Measurements from ENCODE around the gene FBXW7.

The FBXW7 gene

DNA sequence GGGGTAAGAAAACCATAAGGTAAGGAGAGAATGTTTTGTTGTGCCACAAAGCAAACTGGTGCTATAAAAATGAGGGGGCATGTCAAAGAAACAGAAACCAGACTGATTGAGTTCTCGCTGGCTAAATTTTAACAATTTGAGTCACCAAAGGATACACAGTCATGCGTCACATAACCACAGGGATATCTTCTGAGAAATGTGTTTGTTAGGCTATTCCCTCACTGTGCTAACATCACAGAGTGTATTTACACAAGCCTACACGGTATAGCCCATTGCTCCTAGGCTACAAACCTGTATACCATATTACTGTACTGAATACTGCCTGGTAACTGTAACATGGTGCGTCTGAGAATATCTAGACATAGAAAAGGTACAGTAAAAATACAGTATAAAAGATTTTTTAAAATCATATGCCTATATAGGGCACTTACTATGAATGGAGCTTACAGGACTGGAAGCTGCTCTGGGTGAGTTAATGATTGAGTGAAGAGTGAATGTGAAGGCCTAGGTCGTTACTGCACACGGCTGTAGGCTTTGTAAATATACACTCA lies 50.1 kb downstream of the FBXW7 start:
- H3K79me2 ChIP-seq (ENCODE audit: control insufficient read depth, insufficient read depth, low read length, poor library complexity), result no peaks in the 10 kb centered on the region
- H2BK12ac ChIP-seq (ENCODE audit: low read length), result no peak overlapping the region
- H3K18ac ChIP-seq (ENCODE audit: low read length), result no peak overlapping the region
- no peaks in the 10 kb centered on the region for H3K36me3 ChIP-seq (ENCODE audit: control insufficient read depth in 1 of 2, insufficient read depth in 2 of 2, low read length in 2 of 2)
- no peak overlapping the region for H2AFZ ChIP-seq (ENCODE audit: insufficient read depth, low read length, poor library complexity)
- no peak overlapping the region for H3K14ac ChIP-seq (ENCODE audit: low read length)
- no peaks in the 10 kb centered on the region for H3K79me1 ChIP-seq (ENCODE audit: low read length)
- H4K8ac ChIP-seq (ENCODE audit: low read depth, low read length), result no peak overlapping the region
- H4K12ac ChIP-seq (ENCODE audit: low read depth, low read length), result no peak overlapping the region
- H3K4ac ChIP-seq (ENCODE audit: low read depth, low read length), result no peak overlapping the region
- no peak overlapping the region for H3K27ac ChIP-seq (ENCODE audit: low read depth, low read length)
- no peaks in the 10 kb centered on the region for H3K9me3 ChIP-seq (ENCODE audit: insufficient read depth, low read depth, low read length)
- H3K4me3 ChIP-seq (ENCODE audit: low read depth, low read length), result no peak overlapping the region
- H3K4me2 ChIP-seq (ENCODE audit: low read length), result no peak overlapping the region
- H2BK5ac ChIP-seq (ENCODE audit: low read depth, low read length, poor library complexity), result no peak overlapping the region
- H2BK120ac ChIP-seq (ENCODE audit: insufficient read depth, low read length, poor library complexity), result no peak overlapping the region
- H3K27me3 ChIP-seq (ENCODE audit: insufficient read depth, low read length), result no peaks in the 10 kb centered on the region
- H3K4me1 ChIP-seq (ENCODE audit: control insufficient read depth in 1 of 2, insufficient read depth in 2 of 2, low read length in 2 of 2), result no peaks in the 10 kb centered on the region
- H3K9ac ChIP-seq (ENCODE audit: low read length), result no peak overlapping the region
- DNase-seq, result no peak
- no peak overlapping the region for H3K23ac ChIP-seq (ENCODE audit: low read length)
- H4K91ac ChIP-seq (ENCODE audit: low read depth, low read length), result no peak overlapping the region
- H2AK5ac ChIP-seq (ENCODE audit: low read length), result no peak overlapping the region
- no CpG with 5 or more reads among the region's 6 CpGs for WGBS (ENCODE audit: extremely low coverage, insufficient coverage, insufficient read length)

DNA sequence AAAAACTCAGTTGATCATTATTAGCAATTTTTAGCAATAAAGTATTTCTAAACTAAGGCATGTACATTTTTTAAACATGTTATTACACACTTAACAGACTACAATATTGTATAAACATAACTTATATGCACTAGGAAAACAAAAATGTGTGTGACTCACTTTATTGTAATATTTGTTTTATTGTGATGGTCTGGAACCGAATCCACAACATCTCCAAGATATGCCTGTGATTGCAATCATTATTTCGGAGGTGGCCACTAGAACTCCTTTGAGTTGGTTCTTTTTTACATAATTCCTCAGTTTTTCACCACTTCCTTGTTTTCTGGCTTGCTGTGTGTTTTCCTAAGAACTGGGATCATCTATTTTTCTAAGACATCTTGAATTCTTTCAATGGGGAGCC lies 53.7 kb downstream of the FBXW7 start:
- Histone ChIP-seq H2AFZ (ENCODE audit: insufficient read depth, low read length, poor library complexity) (no peak overlapping the region), H3K9me3 (ENCODE audit: insufficient read depth, low read depth, low read length) (no peaks in the 10 kb centered on the region), H2BK12ac (ENCODE audit: low read length) (no peak overlapping the region), H4K8ac (ENCODE audit: low read depth, low read length) (no peak overlapping the region), H3K79me1 (ENCODE audit: low read length) (no peaks in the 10 kb centered on the region), H4K12ac (ENCODE audit: low read depth, low read length) (no peak overlapping the region), H3K14ac (ENCODE audit: low read length) (no peak overlapping the region), H4K91ac (ENCODE audit: low read depth, low read length) (no peak overlapping the region), H2BK120ac (ENCODE audit: insufficient read depth, low read length, poor library complexity) (no peak overlapping the region), H3K4me1 (ENCODE audit: control insufficient read depth in 1 of 2, insufficient read depth in 2 of 2, low read length in 2 of 2) (no peaks in the 10 kb centered on the region), H3K27me3 (ENCODE audit: insufficient read depth, low read length) (no peaks in the 10 kb centered on the region), H3K79me2 (ENCODE audit: control insufficient read depth, insufficient read depth, low read length, poor library complexity) (no peaks in the 10 kb centered on the region), H3K4me2 (ENCODE audit: low read length) (no peak overlapping the region), H3K9ac (ENCODE audit: low read length) (no peak overlapping the region), H3K18ac (ENCODE audit: low read length) (no peak overlapping the region), H3K23ac (ENCODE audit: low read length) (no peak overlapping the region), H3K27ac (ENCODE audit: low read depth, low read length) (no peak overlapping the region), H2BK5ac (ENCODE audit: low read depth, low read length, poor library complexity) (no peak overlapping the region), H3K4me3 (ENCODE audit: low read depth, low read length) (no peak overlapping the region), H3K4ac (ENCODE audit: low read depth, low read length) (no peak overlapping the region), H3K36me3 (ENCODE audit: control insufficient read depth in 1 of 2, insufficient read depth in 2 of 2, low read length in 2 of 2) (no peaks in the 10 kb centered on the region), H2AK5ac (ENCODE audit: low read length) (no peak overlapping the region)
- WGBS (ENCODE audit: extremely low coverage, insufficient coverage, insufficient read length), result no CpG with 5 or more reads among the region's 2 CpGs
- no peak for DNase-seq

DNA sequence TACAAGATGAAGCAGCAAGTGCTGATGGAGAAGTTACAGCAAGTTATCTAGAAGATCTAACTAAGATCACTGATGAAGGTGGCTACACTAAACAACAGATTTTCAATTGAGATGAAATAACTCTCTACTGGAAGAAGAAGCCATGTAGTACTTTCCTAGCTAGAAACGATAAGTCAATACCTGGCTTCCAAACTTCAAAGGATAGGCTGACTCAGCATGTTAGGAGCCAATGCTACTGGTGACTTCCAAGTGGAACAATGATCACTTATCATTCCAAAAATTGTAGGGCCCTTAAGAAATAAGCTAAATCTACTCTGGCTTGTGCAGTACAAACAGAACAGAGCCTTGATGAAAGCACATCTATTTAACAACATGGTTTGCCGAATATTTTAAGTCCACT lies 55.0 kb downstream of the FBXW7 start:
- Histone ChIP-seq H2BK120ac (ENCODE audit: insufficient read depth, low read length, poor library complexity) (no peak overlapping the region), H3K4me3 (ENCODE audit: low read depth, low read length) (no peak overlapping the region), H3K4me2 (ENCODE audit: low read length) (no peak overlapping the region), H3K23ac (ENCODE audit: low read length) (no peak overlapping the region), H3K4ac (ENCODE audit: low read depth, low read length) (no peak overlapping the region), H3K18ac (ENCODE audit: low read length) (no peak overlapping the region), H3K27ac (ENCODE audit: low read depth, low read length) (no peak overlapping the region), H4K12ac (ENCODE audit: low read depth, low read length) (no peak overlapping the region), H2AFZ (ENCODE audit: insufficient read depth, low read length, poor library complexity) (no peak overlapping the region), H4K91ac (ENCODE audit: low read depth, low read length) (no peak overlapping the region), H2BK12ac (ENCODE audit: low read length) (no peak overlapping the region), H2BK5ac (ENCODE audit: low read depth, low read length, poor library complexity) (no peak overlapping the region), H3K27me3 (ENCODE audit: insufficient read depth, low read length) (no peaks in the 10 kb centered on the region), H3K4me1 (ENCODE audit: control insufficient read depth in 1 of 2, insufficient read depth in 2 of 2, low read length in 2 of 2) (no peaks in the 10 kb centered on the region), H3K79me2 (ENCODE audit: control insufficient read depth, insufficient read depth, low read length, poor library complexity) (no peaks in the 10 kb centered on the region), H3K36me3 (ENCODE audit: control insufficient read depth in 1 of 2, insufficient read depth in 2 of 2, low read length in 2 of 2) (no peaks in the 10 kb centered on the region), H4K8ac (ENCODE audit: low read depth, low read length) (no peak overlapping the region), H3K14ac (ENCODE audit: low read length) (no peak overlapping the region), H3K79me1 (ENCODE audit: low read length) (no peaks in the 10 kb centered on the region), H2AK5ac (ENCODE audit: low read length) (no peak overlapping the region), H3K9me3 (ENCODE audit: insufficient read depth, low read depth, low read length) (no peaks in the 10 kb centered on the region), H3K9ac (ENCODE audit: low read length) (no peak overlapping the region)
- no CpG with 5 or more reads among the region's 2 CpGs for WGBS (ENCODE audit: extremely low coverage, insufficient coverage, insufficient read length)
- DNase-seq, result no peak

DNA sequence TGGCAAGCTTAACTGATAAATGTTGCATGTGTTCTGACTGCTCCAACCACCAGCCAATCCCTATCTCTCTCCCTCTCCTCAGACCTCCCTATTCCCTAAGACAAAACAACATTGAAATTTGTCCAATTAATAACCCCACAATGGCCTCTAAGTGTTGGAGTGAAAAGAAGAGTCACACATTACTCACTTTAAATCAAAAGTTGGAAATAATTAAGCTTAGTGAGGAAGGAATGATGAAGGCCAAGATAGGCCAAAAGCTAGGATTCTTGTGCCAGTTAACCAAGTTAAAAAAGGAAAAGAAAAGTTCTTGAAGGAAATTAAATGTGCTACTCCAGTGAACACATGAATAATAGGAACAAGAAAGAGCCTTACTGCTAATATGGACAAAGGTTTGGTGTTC lies 55.6 kb downstream of the FBXW7 start:
- H3K9ac ChIP-seq (ENCODE audit: low read length), result no peak overlapping the region
- H3K4ac ChIP-seq (ENCODE audit: low read depth, low read length), result no peak overlapping the region
- no peaks in the 10 kb centered on the region for H3K4me1 ChIP-seq (ENCODE audit: control insufficient read depth in 1 of 2, insufficient read depth in 2 of 2, low read length in 2 of 2)
- no peak overlapping the region for H2AFZ ChIP-seq (ENCODE audit: insufficient read depth, low read length, poor library complexity)
- no peak overlapping the region for H2BK5ac ChIP-seq (ENCODE audit: low read depth, low read length, poor library complexity)
- no peaks in the 10 kb centered on the region for H3K79me1 ChIP-seq (ENCODE audit: low read length)
- no peaks in the 10 kb centered on the region for H3K27me3 ChIP-seq (ENCODE audit: insufficient read depth, low read length)
- no peak overlapping the region for H4K12ac ChIP-seq (ENCODE audit: low read depth, low read length)
- H3K79me2 ChIP-seq (ENCODE audit: control insufficient read depth, insufficient read depth, low read length, poor library complexity), result no peaks in the 10 kb centered on the region
- no peak overlapping the region for H3K18ac ChIP-seq (ENCODE audit: low read length)
- no peak overlapping the region for H3K4me3 ChIP-seq (ENCODE audit: low read depth, low read length)
- no peak overlapping the region for H4K8ac ChIP-seq (ENCODE audit: low read depth, low read length)
- H3K36me3 ChIP-seq (ENCODE audit: control insufficient read depth in 1 of 2, insufficient read depth in 2 of 2, low read length in 2 of 2), result no peaks in the 10 kb centered on the region
- H2BK120ac ChIP-seq (ENCODE audit: insufficient read depth, low read length, poor library complexity), result no peak overlapping the region
- no peak overlapping the region for H2BK12ac ChIP-seq (ENCODE audit: low read length)
- H2AK5ac ChIP-seq (ENCODE audit: low read length), result no peak overlapping the region
- no peak for DNase-seq
- no peak overlapping the region for H3K23ac ChIP-seq (ENCODE audit: low read length)
- no peak overlapping the region for H3K14ac ChIP-seq (ENCODE audit: low read length)
- no peak overlapping the region for H4K91ac ChIP-seq (ENCODE audit: low read depth, low read length)
- H3K4me2 ChIP-seq (ENCODE audit: low read length), result no peak overlapping the region
- H3K9me3 ChIP-seq (ENCODE audit: insufficient read depth, low read depth, low read length), result no peaks in the 10 kb centered on the region
- H3K27ac ChIP-seq (ENCODE audit: low read depth, low read length), result no peak overlapping the region
